NCI-H2227 (cell line): Measurements from ENCODE around the gene APOBEC3C.
"Not testable (repeated sequence)": the region's sequence is repeated elsewhere in the genome, so short reads cannot be mapped to it uniquely, and the experiment has no call there.

Source experiments
- DNase-seq: peaks from one replicate; lab custom pipeline; 2025; ENCODE audit not compliant: unreplicated experiment; lab: John Stamatoyannopoulos, UW

Gene APOBEC3C

GRCh38 chr22:38981992-38982927 lies 31.8 kb upstream of the APOBEC3C start, which contains the start of gene APOBEC3B:
TSS of gene APOBEC3B (plus strand) at chr22:38982347. CDS start at chr22:38982454, 107 bp downstream.
- DNase-seq, result peak; percentile 16

- no peak for DNase-seq
Measured at GRCh38 chr22:38984224-38984623, 29.8 kb upstream of the APOBEC3C start.

GRCh38 chr22:38984784-38985757 lies 29.0 kb upstream of the APOBEC3C start:
- DNase-seq, result not testable (repeated sequence)

GRCh38 chr22:38986629-38987028 lies 27.4 kb upstream of the APOBEC3C start:
- DNase-seq, result no peak

- no peak for DNase-seq
Measured at GRCh38 chr22:38987171-38987895, 26.7 kb upstream of the APOBEC3C start.

- DNase-seq, result no peak
Measured at GRCh38 chr22:38989466-38989865, 24.6 kb upstream of the APOBEC3C start.

GRCh38 chr22:38992871-38993371 lies 21.1 kb upstream of the APOBEC3C start:
- DNase-seq, result peak; percentile 56

GRCh38 chr22:38996105-38996504 lies 18.0 kb upstream of the APOBEC3C start:
- no peak for DNase-seq

GRCh38 chr22:38997518-38997917 lies 16.5 kb upstream of the APOBEC3C start:
- DNase-seq, result no peak

- peak; percentile 46 for DNase-seq
Measured at GRCh38 chr22:39003165-39003638, 10.9 kb upstream of the APOBEC3C start.

- no peak for DNase-seq
Measured at GRCh38 chr22:39007177-39007576, 6.9 kb upstream of the APOBEC3C start.

- not testable (repeated sequence) for DNase-seq
Measured at GRCh38 chr22:39008271-39008850, 5.7 kb upstream of the APOBEC3C start.

GRCh38 chr22:39010946-39011345 lies 3.1 kb upstream of the APOBEC3C start:
- no peak for DNase-seq

GRCh38 chr22:39012533-39013511 lies 1.2 kb upstream of the APOBEC3C start:
- DNase-seq, result no peak

GRCh38 chr22:39013561-39013941 lies 506 bp upstream of the APOBEC3C start:
- not testable (repeated sequence) for DNase-seq

- DNase-seq, result not testable (repeated sequence)
Measured at GRCh38 chr22:39014723-39015121, 665 bp downstream of the APOBEC3C start.

- DNase-seq, result no peak
Measured at GRCh38 chr22:39016592-39016991, 2.5 kb downstream of the APOBEC3C start.

GRCh38 chr22:39017596-39018365 lies 3.7 kb downstream of the APOBEC3C start:
- DNase-seq, result no peak
